ENCODE measurements around the gene ATP9A. TPM values are rescaled to one million over a fixed set of nuclear protein-coding genes. Genes with fewer than 3 reads are reported as not detected.

Gene ATP9A
- total and polyA plus RNA-seq, 3 donors from 2014 or later: 46.4 to 128 (median 89.3) TPM

DNA sequence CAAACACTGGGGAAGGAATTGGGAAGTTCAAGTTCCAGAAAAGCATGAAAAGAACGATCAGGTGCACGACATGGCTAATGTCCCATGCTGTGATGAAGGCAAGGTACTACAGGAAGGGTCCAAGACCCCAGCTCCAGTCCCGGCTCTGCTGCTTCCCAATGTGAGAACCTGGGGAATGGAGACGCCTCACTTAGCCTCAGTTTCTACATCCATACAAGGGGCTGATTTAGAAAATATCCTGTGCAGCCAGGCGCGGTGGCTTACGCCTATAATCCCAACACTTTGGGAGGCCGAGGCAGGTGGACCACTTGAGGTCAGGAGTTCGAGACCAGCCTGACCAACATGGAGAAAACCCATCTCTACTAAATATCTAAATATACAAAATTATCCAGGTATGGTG is 144.9 kb downstream of the ATP9A start:
- Histone ChIP-seq H3K27me3 (no peaks in the 10 kb centered on the region), H3K36me3 (ENCODE audit: low read depth, missing control alignments) (no peaks in the 10 kb centered on the region), H3K4me3 (no peak overlapping the region), H3K9me3 (no peaks in the 10 kb centered on the region), H3K4me1 (no peaks in the 10 kb centered on the region), H3K27ac (no peak overlapping the region)
- intact Hi-C loops (cut with DNase I; ENCODE audit: low total_unique reads): no loop called here
- TF ChIP-seq POLR2A (IDR thresholded peaks at IDR 0.05) (no peak), CTCF (IDR thresholded peaks at IDR 0.05) (no peak)
- DNase-seq: no peak
- 92 to 94% methylated on average over 9 of the region's 9 CpGs for WGBS, 2 donors

- Histone ChIP-seq H3K4me3 (no peak overlapping the region), H3K36me3 (ENCODE audit: low read depth, missing control alignments) (no peaks in the 10 kb centered on the region), H3K27me3 (no peaks in the 10 kb centered on the region), H3K27ac (no peak overlapping the region), H3K4me1 (no peaks in the 10 kb centered on the region), H3K9me3 (no peaks in the 10 kb centered on the region)
- no peak for TF ChIP-seq CTCF (IDR thresholded peaks at IDR 0.05)
- no peak for TF ChIP-seq POLR2A (IDR thresholded peaks at IDR 0.05)
- intact Hi-C loops (cut with DNase I; ENCODE audit: low total_unique reads): no loop called here
- no peak for DNase-seq
- WGBS, 2 donors: 87 to 88% methylated on average over 16 to 19 of the region's 19 CpGs
These were observed 146.0 kb downstream of the ATP9A start for GRCh38 chr20:51622004-51622874.

- no peak for DNase-seq
- no peaks in the 10 kb centered on the region for H3K36me3 ChIP-seq (ENCODE audit: low read depth, missing control alignments)
- intact Hi-C loops (cut with DNase I; ENCODE audit: low total_unique reads): no loop called here
These were observed 147.8 kb downstream of the ATP9A start for GRCh38 chr20:51620432-51620831.

DNA sequence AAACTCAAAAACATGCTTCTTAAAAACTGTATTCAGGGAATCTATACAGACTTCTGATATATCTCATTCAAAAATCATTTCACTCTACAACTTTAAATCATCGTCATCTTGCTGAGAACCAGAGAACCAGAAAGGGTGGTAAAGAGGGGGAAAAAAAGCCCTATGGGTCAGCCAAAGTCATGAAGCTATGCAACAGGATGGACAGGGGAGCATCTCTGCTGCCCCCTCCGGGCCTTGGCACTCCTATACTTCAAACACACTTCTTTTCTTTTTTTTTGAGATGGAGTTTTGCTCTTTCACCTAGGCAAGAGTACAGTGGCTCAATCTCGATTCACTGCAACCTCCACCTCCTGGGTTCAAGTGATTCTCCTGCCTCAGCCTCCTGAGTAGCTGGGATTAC is 152.1 kb downstream of the ATP9A start:
- WGBS, 2 donors: 91 to 93% methylated on average over 3 of the region's 3 CpGs
- no peak for DNase-seq
- H3K27me3 ChIP-seq: no peaks in the 10 kb centered on the region
- H3K9me3 ChIP-seq: no peaks in the 10 kb centered on the region
- no peak for TF ChIP-seq CTCF (IDR thresholded peaks at IDR 0.05)
- TF ChIP-seq POLR2A (IDR thresholded peaks at IDR 0.05): no peak
- no peak overlapping the region for H3K4me3 ChIP-seq
- intact Hi-C loops (cut with DNase I; ENCODE audit: low total_unique reads): no loop called here
- H3K36me3 ChIP-seq (ENCODE audit: low read depth, missing control alignments): no peaks in the 10 kb centered on the region
- H3K27ac ChIP-seq: no peak overlapping the region
- no peaks in the 10 kb centered on the region for H3K4me1 ChIP-seq

More at GRCh38 chr20:51620432-51620831, 147.8 kb downstream of the ATP9A start:
- no peaks in the 10 kb centered on the region for H3K4me1 ChIP-seq
- no peak overlapping the region for H3K4me3 ChIP-seq
- 91 to 94% methylated on average over 12 of the region's 12 CpGs for WGBS, 2 donors
- H3K27me3 ChIP-seq: no peaks in the 10 kb centered on the region
- no peak overlapping the region for H3K27ac ChIP-seq
- no peaks in the 10 kb centered on the region for H3K9me3 ChIP-seq
- TF ChIP-seq CTCF (IDR thresholded peaks at IDR 0.05) (no peak), POLR2A (IDR thresholded peaks at IDR 0.05) (no peak)

GRCh38 chr20:51614687-51615086 is 153.5 kb downstream of the ATP9A start:
- Histone ChIP-seq H3K4me3 (no peak overlapping the region), H3K36me3 (ENCODE audit: low read depth, missing control alignments) (no peaks in the 10 kb centered on the region)
- 62 to 68% methylated on average over 6 of the region's 6 CpGs for WGBS, 2 donors

More at GRCh38 chr20:51614687-51615086, 153.5 kb downstream of the ATP9A start:
- Histone ChIP-seq H3K4me1 (no peaks in the 10 kb centered on the region), H3K27ac (no peak overlapping the region), H3K27me3 (no peaks in the 10 kb centered on the region), H3K9me3 (no peaks in the 10 kb centered on the region)
- DNase-seq: no peak
- TF ChIP-seq POLR2A (IDR thresholded peaks at IDR 0.05) (no peak), CTCF (IDR thresholded peaks at IDR 0.05) (no peak)
- intact Hi-C loops (cut with DNase I; ENCODE audit: low total_unique reads): no loop called here

Data from testis (tissue), 3 donors.